A549 (cell line): ENCODE data around the gene PHPT1. TPM values are rescaled to one million over a fixed set of nuclear protein-coding genes. Genes with fewer than 3 reads are reported as not detected.

Experiments used
- ATAC-seq, 2 experiments: fragments of 200-7000 bp in 1 of 2; fragments of >200 bp in 1 of 2; cut with Nextera tagmentation in 1 of 2; cut with Tn5 transposase in 1 of 2; 3 replicates each; pipeline versions ENCODE4 v1.8.0 to v1.9.1; 2018 to 2020; ENCODE audit warnings: mild to moderate bottlenecking in 1 of 2, moderate library complexity in 1 of 2
- CTCF ChIA-PET: fragments of 300-600 bp; sonication (Branson Sonifier 250); formaldehyde crosslinking; extraction: SDS; loops from one replicate; lab custom pipeline; 2021; ENCODE audit warnings: antibody characterized with exemption, inconsistent platforms; lab: Yijun Ruan, JAX
- POLR2A ChIA-PET: fragments of 350-600 bp; formaldehyde crosslinking; extraction: SDS; loops from one replicate; lab custom pipeline; 2021; ENCODE audit warnings: antibody characterized with exemption, inconsistent platforms; lab: Yijun Ruan, JAX
- DNase-seq, 2 experiments: peaks; one replicate each; pipeline versions ENCODE4 v3.0.0 to v3.0.0-alpha.2; 2011 to 2016; ENCODE audit warnings: low read depth in 1 of 2, low spot score in 1 of 2
- FAIRE-seq: peaks from 2 replicates; lab custom pipeline; 2011; peaks lifted over from hg19 to GRCh38; lab: Jason Lieb, UNC
- H3K27ac ChIP-seq, 2 experiments: fragments of >200 bp; sonication (Bioruptor Twin); formaldehyde crosslinking; 3 replicates each; pipeline ENCODE4 v1.5.1; 2016 to 2017
- H3K4me1 ChIP-seq: fragments of >200 bp; sonication (Bioruptor Twin); formaldehyde crosslinking; 3 replicates; pipeline ENCODE4 v1.6.1; 2016
- H3K4me2 ChIP-seq: fragments of >200 bp; sonication (Bioruptor Twin); formaldehyde crosslinking; 3 replicates; pipeline ENCODE4 v1.6.1; 2016
- H3K4me3 ChIP-seq: fragments of >200 bp; sonication (Bioruptor Twin); formaldehyde crosslinking; 3 replicates; pipeline ENCODE4 v1.5.1; 2016
- H3K9me3 ChIP-seq: fragments of >200 bp; sonication (Bioruptor Twin); formaldehyde crosslinking; 3 replicates; pipeline ENCODE4 v1.6.1; 2016
- BHLHE40 ChIP-seq: IDR thresholded peaks from 2 replicates; pipeline ENCODE4 v1.6.1; 2012; ENCODE audit warnings: low read depth, low read length, inconsistent platforms
- ESRRA ChIP-seq: fragments of 150-350 bp; IDR thresholded peaks from 2 replicates; pipeline ENCODE4 v1.6.1; 2014; ENCODE audit warnings: mild to moderate bottlenecking, low read length, borderline replicate concordance
- FOXS1 ChIP-seq: fragments of 250-450 bp; sonication (Bioruptor Pico); IDR thresholded peaks from 2 replicates; pipeline ENCODE4 v1.5.0; 2020; ENCODE audit warnings: mild to moderate bottlenecking, moderate library complexity
- GATA3 ChIP-seq: IDR thresholded peaks from 2 replicates; pipeline ENCODE4 v1.6.1; 2012; ENCODE audit warnings: borderline replicate concordance
- HDAC2 ChIP-seq: fragments of 200-600 bp; sonication (generic); IDR thresholded peaks from 2 replicates; pipeline ENCODE4 v1.6.1; 2016
- HES2 ChIP-seq: fragments of >200 bp; sonication (Bioruptor Twin); formaldehyde crosslinking; IDR thresholded peaks from 2 replicates; pipeline ENCODE4 v1.6.1; 2016
- HOXB5 ChIP-seq: fragments of 250-450 bp; sonication (Bioruptor Pico); IDR thresholded peaks from 2 replicates; pipeline ENCODE4 v1.5.0; 2020; ENCODE audit warnings: mild to moderate bottlenecking, moderate library complexity
- JUN ChIP-seq, 2 experiments: fragments of >200 bp; sonication (Bioruptor Twin); formaldehyde crosslinking; IDR thresholded peaks; 2 replicates in 1 of 2; 3 replicates in 1 of 2; pipeline ENCODE4 v1.6.1; 2016 to 2017
- MAFK ChIP-seq: fragments of 450-650 bp; IDR thresholded peaks from 2 replicates; pipeline ENCODE4 v1.6.1; 2014; ENCODE audit not compliant: partially characterized antibody
- MAZ ChIP-seq: fragments of 150-350 bp; IDR thresholded peaks from 2 replicates; pipeline ENCODE4 v1.6.1; 2014; ENCODE audit warnings: antibody characterized with exemption, low read depth, low read length, borderline replicate concordance
- MYC ChIP-seq: IDR thresholded peaks from 2 replicates; pipeline ENCODE4 v1.6.1; 2012; ENCODE audit warnings: mild to moderate bottlenecking, inconsistent platforms, low read length, improper control_type of control experiment, borderline replicate concordance
- RAD21 ChIP-seq, 2 experiments: fragments of >200 bp in 1 of 2; sonication (Bioruptor Twin) in 1 of 2; formaldehyde crosslinking in 1 of 2; IDR thresholded peaks in 1 of 2; conservative IDR thresholded peaks in 1 of 2; 2 replicates in 1 of 2; 3 replicates in 1 of 2; pipeline ENCODE4 v1.6.1; 2012 to 2018; ENCODE audit warnings: inconsistent platforms in 1 of 2
- SMC3 ChIP-seq: fragments of >200 bp; sonication (Bioruptor Twin); formaldehyde crosslinking; IDR thresholded peaks from 3 replicates; pipeline ENCODE4 v1.6.1; 2018; ENCODE audit warnings: inconsistent platforms
- ZFP36 ChIP-seq: fragments of 450-650 bp; IDR thresholded peaks from 2 replicates; pipeline ENCODE4 v1.6.1; 2014; ENCODE audit warnings: borderline replicate concordance; ENCODE audit not compliant: partially characterized antibody
- ZNF302 ChIP-seq: fragments of 250-450 bp; sonication (Bioruptor Pico); IDR thresholded peaks from 2 replicates; pipeline ENCODE4 v1.9.0; 2021; ENCODE audit warnings: inconsistent platforms, mild to moderate bottlenecking, moderate library complexity
- WGBS: methylation state at CpG from one replicate; pipeline ENCODE4 v1.1.6; 2017; ENCODE audit errors: missing lambda C conversion rate; 5-methylcytosine and 5-hydroxymethylcytosine counted together
- polyA plus RNA-seq, 4 experiments: library from polyadenylated mRNA; depleted of rRNA in 3 of 4; stranded (reverse); fragments of >200 nt; fragmentation: RNase III in 1 of 4; extraction: RNeasy Plus Mini Kit Qiagen cat#74134 plus additional on column Dnase treatment in 1 of 4; gene quantifications; 2 replicates in 3 of 4; 3 replicates in 1 of 4; pipeline ENCODE4 v1.2.3, GENCODE V29; 2011 to 2017
- small RNA-seq, 6 experiments: library from RNA; depleted of rRNA; stranded (forward); fragments of <200 nt; gene quantifications; one replicate each; pipeline ENCODE3, GENCODE V24; 2012

The PHPT1 gene
- polyA plus RNA-seq, 2 of the 4 experiments (the other 2 are of a cell fraction) = 123 to 234 TPM

GRCh38 chr9:136896027-136896426 is 46.8 kb downstream of the PHPT1 start:
- 92% methylated on average over 11 of the region's 11 CpGs for WGBS
- no peak overlapping the region for H3K4me3 ChIP-seq
- POLR2A ChIA-PET = no interaction called here
- DNase-seq = no peak
- no peaks in the 10 kb centered on the region for H3K9me3 ChIP-seq
- FAIRE-seq = no peak
- H3K4me1 ChIP-seq = peaks cover 49% of the 10 kb centered on the region
- TF ChIP-seq HES2 = no peak
- TF ChIP-seq HDAC2 = no peak
- TF ChIP-seq ESRRA = no peak
- TF ChIP-seq ZNF302 (CRISPR knock-in tag) = no peak
- no peak for TF ChIP-seq GATA3
- TF ChIP-seq MYC = no peak
- no peak for TF ChIP-seq BHLHE40
- peak overlapping the region in 1 of 2 experiments; percentile 96; a peak in 3 of 6 replicates for H3K27ac ChIP-seq
- no peak for ATAC-seq
- CTCF ChIA-PET = interaction anchor here (1.0 to 10.7 kb wide), 8 partner anchors 9 to 139 kb away, joined by 3 to 139 read pairs (median 4); partner anchors contain the start of genes AJM1 and TRAF2
- no peak overlapping the region for H3K4me2 ChIP-seq

- FAIRE-seq = no peak
- Histone ChIP-seq H3K4me3 (no peak overlapping the region), H3K4me1 (peaks cover 74% of the 10 kb centered on the region), H3K9me3 (no peaks in the 10 kb centered on the region), H3K27ac (peak overlapping the region; percentile 96; a peak in 4 of 6 replicates), H3K4me2 (peak overlapping the region; percentile 10)
- 0 out of 5 replicates have a peak, but pooled peaks of 1 of the 2 experiments have one; percentile 0 for TF ChIP-seq JUN (IDR thresholded peaks at IDR 0.05)
- TF ChIP-seq ZFP36 = no peak
- WGBS = 85% methylated on average over 21 of the region's 21 CpGs
- ATAC-seq = no peak
- ChIA-PET POLR2A (interaction anchor here (0.8 to 2.7 kb wide), 6 partner anchors 12 to 171 kb away, joined by 3 to 21 read pairs (median 4); partner anchors contain the start of genes EDF1, PHPT1 and TRAF2), CTCF (interaction anchor here (0.6 to 10.7 kb wide), 22 partner anchors 9 to 137 kb away, joined by 3 to 139 read pairs (median 4); partner anchors contain the start of genes AJM1, C8G, FBXW5 and TRAF2)
- no peak for DNase-seq
Measured at GRCh38 chr9:136898483-136899100, 49.4 kb downstream of the PHPT1 start.

GRCh38 chr9:136899196-136899595 is 50.0 kb downstream of the PHPT1 start:
- CTCF ChIA-PET = interaction anchor here (1.2 to 10.7 kb wide), 16 partner anchors 8 to 136 kb away, joined by 3 to 139 read pairs (median 5); partner anchors contain the start of genes AJM1, C8G, FBXW5 and TRAF2
- DNase-seq (peak; percentile 43 to 74), FAIRE-seq (no peak), ATAC-seq (peak in 1 of 2 experiments; percentile 14; a peak in 2 of 6 replicates)
- POLR2A ChIA-PET = interaction anchor here (0.8 to 2.7 kb wide), 6 partner anchors 13 to 171 kb away, joined by 3 to 21 read pairs (median 4); partner anchors contain the start of genes EDF1, PHPT1 and TRAF2
- H3K4me1 ChIP-seq = peaks cover 80% of the 10 kb centered on the region
- H3K4me3 ChIP-seq = no peak overlapping the region
- H3K4me2 ChIP-seq = peak overlapping the region; percentile 10
- 36% methylated on average over 9 of the region's 9 CpGs for WGBS
- H3K27ac ChIP-seq = peak overlapping the region; percentile 96
- TF ChIP-seq MAFK (no peak), RAD21 (conservative IDR thresholded peaks at IDR 0.05 in 1 of 2, IDR thresholded peaks at IDR 0.05 in 1 of 2) (0 out of 5 replicates have a peak, but pooled peaks of 1 of the 2 experiments have one; percentile 21)
- TF ChIP-seq, all 56 proteins: peak for 1
- H3K9me3 ChIP-seq = no peaks in the 10 kb centered on the region

- POLR2A ChIA-PET = interaction anchor here (4.2 kb wide), 1 partner anchor 16 kb away, joined by 108 read pairs; the partner anchor contains the start of gene TRAF2
- TF ChIP-seq FOXS1 (CRISPR knock-in tag) (no peak), ZFP36 (peak; percentile 55), MAZ (no peak), SMC3 (no peak), HOXB5 (no peak)
- no peaks in the 10 kb centered on the region for H3K9me3 ChIP-seq
- CTCF ChIA-PET = interaction anchor here (0.9 to 10.7 kb wide), 6 partner anchors 14 to 129 kb away, joined by 4 to 139 read pairs (median 4); partner anchors contain the start of gene TRAF2
- 72% methylated on average over 10 of the region's 10 CpGs for WGBS
- FAIRE-seq = no peak
- no peak overlapping the region for H3K4me3 ChIP-seq
- no peak for DNase-seq
- H3K4me1 ChIP-seq = peaks cover 82% of the 10 kb centered on the region
- no peak for ATAC-seq
- peak overlapping the region; percentile 81 for H3K4me2 ChIP-seq
- H3K27ac ChIP-seq = peak overlapping the region; percentile 96
Measured at GRCh38 chr9:136900556-136900955, 51.3 kb downstream of the PHPT1 start.

Small RNA genes lying within 50 kb of the gene (small RNA-seq; reads per million reads assigned to genes)
- 0 reads per million in 6 experiments for gene AL355987.2
- gene MIR4292 = 0 reads per million in 6 experiments
- 0 to 5.8 (median 1.8) reads per million in 6 experiments for gene MIR4479

Other genes starting within 250 kb of the PHPT1 start
- 15.3 and 19.9 TPM in 2 replicates for gene EGFL7, start 186.5 kb upstream of the PHPT1 start, polyA plus RNA-seq (2011; rRNA removed)
- gene EGFL7, start 186.5 kb upstream of the PHPT1 start, polyA plus RNA-seq (2017; fragmentation: RNase III; extraction: RNeasy Plus Mini Kit Qiagen cat#74134 plus additional on column Dnase treatment) = 28.9 to 34.4 TPM (median 32.3 TPM) in 3 replicates
- gene AGPAT2, start 162.0 kb upstream of the PHPT1 start, polyA plus RNA-seq (2011; rRNA removed) = 32.3 and 38.6 TPM in 2 replicates
- gene AGPAT2, start 162.0 kb upstream of the PHPT1 start, polyA plus RNA-seq (2017; fragmentation: RNase III; extraction: RNeasy Plus Mini Kit Qiagen cat#74134 plus additional on column Dnase treatment) = 44.3 to 49.5 TPM (median 46.3 TPM) in 3 replicates
- gene DIPK1B, start 136.8 kb upstream of the PHPT1 start, polyA plus RNA-seq (2011; rRNA removed) = 6.7 and 8.8 TPM in 2 replicates
- gene DIPK1B, start 136.8 kb upstream of the PHPT1 start, polyA plus RNA-seq (2017; fragmentation: RNase III; extraction: RNeasy Plus Mini Kit Qiagen cat#74134 plus additional on column Dnase treatment) = 6.0 to 8.2 TPM (median 6.7 TPM) in 3 replicates
- not detected in 2 replicates for gene LCN10, start 106.5 kb upstream of the PHPT1 start, polyA plus RNA-seq (2011; rRNA removed)
- gene LCN10, start 106.5 kb upstream of the PHPT1 start, polyA plus RNA-seq (2017; fragmentation: RNase III; extraction: RNeasy Plus Mini Kit Qiagen cat#74134 plus additional on column Dnase treatment) = not detected in 3 replicates
- not detected in 2 replicates for gene LCN6, start 100.9 kb upstream of the PHPT1 start, polyA plus RNA-seq (2011; rRNA removed)
- not detected in 3 replicates for gene LCN6, start 100.9 kb upstream of the PHPT1 start, polyA plus RNA-seq (2017; fragmentation: RNase III; extraction: RNeasy Plus Mini Kit Qiagen cat#74134 plus additional on column Dnase treatment)
- gene LCN8, start 91.2 kb upstream of the PHPT1 start, polyA plus RNA-seq (2011; rRNA removed) = not detected in 2 replicates
- gene LCN8, start 91.2 kb upstream of the PHPT1 start, polyA plus RNA-seq (2017; fragmentation: RNase III; extraction: RNeasy Plus Mini Kit Qiagen cat#74134 plus additional on column Dnase treatment) = not detected in 3 replicates
- gene LCN15, start 84.9 kb upstream of the PHPT1 start, polyA plus RNA-seq (2011; rRNA removed) = 0.10 and 0.24 TPM in 2 replicates
- 0.07 to 0.09 TPM in 2 of 3 replicates, not detected in the other for gene LCN15, start 84.9 kb upstream of the PHPT1 start, polyA plus RNA-seq (2017; fragmentation: RNase III; extraction: RNeasy Plus Mini Kit Qiagen cat#74134 plus additional on column Dnase treatment)
- gene TMEM141, start 58.1 kb upstream of the PHPT1 start, polyA plus RNA-seq (2011; rRNA removed) = 64.5 and 78.0 TPM in 2 replicates
- gene TMEM141, start 58.1 kb upstream of the PHPT1 start, polyA plus RNA-seq (2017; fragmentation: RNase III; extraction: RNeasy Plus Mini Kit Qiagen cat#74134 plus additional on column Dnase treatment) = 69.9 to 71.0 TPM (median 70.7 TPM) in 3 replicates
- gene CCDC183, start 53.1 kb upstream of the PHPT1 start, polyA plus RNA-seq (2011; rRNA removed) = 1.4 and 1.6 TPM in 2 replicates
- gene CCDC183, start 53.1 kb upstream of the PHPT1 start, polyA plus RNA-seq (2017; fragmentation: RNase III; extraction: RNeasy Plus Mini Kit Qiagen cat#74134 plus additional on column Dnase treatment) = 0.58 to 1.1 TPM (median 0.90 TPM) in 3 replicates
- gene RABL6, start 41.5 kb upstream of the PHPT1 start, polyA plus RNA-seq (2011; rRNA removed) = 46.8 and 53.5 TPM in 2 replicates
- gene RABL6, start 41.5 kb upstream of the PHPT1 start, polyA plus RNA-seq (2017; fragmentation: RNase III; extraction: RNeasy Plus Mini Kit Qiagen cat#74134 plus additional on column Dnase treatment) = 70.3 to 72.2 TPM (median 71.4 TPM) in 3 replicates
- 0.75 and 0.76 TPM in 2 replicates for gene AJM1, start 6.9 kb upstream of the PHPT1 start, polyA plus RNA-seq (2011; rRNA removed)
- 3.0 to 3.6 TPM (median 3.2 TPM) in 3 replicates for gene AJM1, start 6.9 kb upstream of the PHPT1 start, polyA plus RNA-seq (2017; fragmentation: RNase III; extraction: RNeasy Plus Mini Kit Qiagen cat#74134 plus additional on column Dnase treatment)
- 1.3 and 1.5 TPM in 2 replicates for gene MAMDC4, start 2.9 kb downstream of the PHPT1 start, polyA plus RNA-seq (2011; rRNA removed)
- gene MAMDC4, start 2.9 kb downstream of the PHPT1 start, polyA plus RNA-seq (2017; fragmentation: RNase III; extraction: RNeasy Plus Mini Kit Qiagen cat#74134 plus additional on column Dnase treatment) = 7.3 to 9.1 TPM (median 7.6 TPM) in 3 replicates
- 284 and 464 TPM in 2 replicates for gene EDF1, start 16.9 kb downstream of the PHPT1 start, polyA plus RNA-seq (2011; rRNA removed)
- 472 to 560 TPM (median 477 TPM) in 3 replicates for gene EDF1, start 16.9 kb downstream of the PHPT1 start, polyA plus RNA-seq (2017; fragmentation: RNase III; extraction: RNeasy Plus Mini Kit Qiagen cat#74134 plus additional on column Dnase treatment)
- 23.8 and 24.5 TPM in 2 replicates for gene TRAF2, start 37.1 kb downstream of the PHPT1 start, polyA plus RNA-seq (2011; rRNA removed)
- gene TRAF2, start 37.1 kb downstream of the PHPT1 start, polyA plus RNA-seq (2017; fragmentation: RNase III; extraction: RNeasy Plus Mini Kit Qiagen cat#74134 plus additional on column Dnase treatment) = 36.4 to 49.4 TPM (median 39.5 TPM) in 3 replicates
- gene FBXW5, start 95.3 kb downstream of the PHPT1 start, polyA plus RNA-seq (2011; rRNA removed) = 37.3 and 37.5 TPM in 2 replicates
- gene FBXW5, start 95.3 kb downstream of the PHPT1 start, polyA plus RNA-seq (2017; fragmentation: RNase III; extraction: RNeasy Plus Mini Kit Qiagen cat#74134 plus additional on column Dnase treatment) = 59.3 to 61.4 TPM (median 59.5 TPM) in 3 replicates
- 0.41 and 0.45 TPM in 2 replicates for gene C8G, start 95.8 kb downstream of the PHPT1 start, polyA plus RNA-seq (2011; rRNA removed)
- 1.1 to 1.3 TPM (median 1.1 TPM) in 3 replicates for gene C8G, start 95.8 kb downstream of the PHPT1 start, polyA plus RNA-seq (2017; fragmentation: RNase III; extraction: RNeasy Plus Mini Kit Qiagen cat#74134 plus additional on column Dnase treatment)
- 0.74 and 1.8 TPM in 2 replicates for gene LCN12, start 102.9 kb downstream of the PHPT1 start, polyA plus RNA-seq (2011; rRNA removed)
- 2.8 to 3.6 TPM (median 3.0 TPM) in 3 replicates for gene LCN12, start 102.9 kb downstream of the PHPT1 start, polyA plus RNA-seq (2017; fragmentation: RNase III; extraction: RNeasy Plus Mini Kit Qiagen cat#74134 plus additional on column Dnase treatment)
- gene PTGDS, start 128.1 kb downstream of the PHPT1 start, polyA plus RNA-seq (2011; rRNA removed) = 0.31 and 0.33 TPM in 2 replicates
- gene PTGDS, start 128.1 kb downstream of the PHPT1 start, polyA plus RNA-seq (2017; fragmentation: RNase III; extraction: RNeasy Plus Mini Kit Qiagen cat#74134 plus additional on column Dnase treatment) = 0.18 to 0.34 TPM (median 0.26 TPM) in 3 replicates
- 0.04 and 0.19 TPM in 2 replicates for gene LCNL1, start 133.6 kb downstream of the PHPT1 start, polyA plus RNA-seq (2011; rRNA removed)
- 0.05 to 0.08 TPM (median 0.08 TPM) in 3 replicates for gene LCNL1, start 133.6 kb downstream of the PHPT1 start, polyA plus RNA-seq (2017; fragmentation: RNase III; extraction: RNeasy Plus Mini Kit Qiagen cat#74134 plus additional on column Dnase treatment)
- gene PAXX, start 143.0 kb downstream of the PHPT1 start, polyA plus RNA-seq (2011; rRNA removed) = 12.6 and 15.6 TPM in 2 replicates
- gene PAXX, start 143.0 kb downstream of the PHPT1 start, polyA plus RNA-seq (2017; fragmentation: RNase III; extraction: RNeasy Plus Mini Kit Qiagen cat#74134 plus additional on column Dnase treatment) = 50.7 to 57.0 TPM (median 53.2 TPM) in 3 replicates
- 0.33 and 0.61 TPM in 2 replicates for gene CLIC3, start 147.2 kb downstream of the PHPT1 start, polyA plus RNA-seq (2011; rRNA removed)
- 5.1 to 6.6 TPM (median 6.4 TPM) in 3 replicates for gene CLIC3, start 147.2 kb downstream of the PHPT1 start, polyA plus RNA-seq (2017; fragmentation: RNase III; extraction: RNeasy Plus Mini Kit Qiagen cat#74134 plus additional on column Dnase treatment)
- gene ABCA2, start 178.8 kb downstream of the PHPT1 start, polyA plus RNA-seq (2011; rRNA removed) = 8.3 and 10.1 TPM in 2 replicates
- 23.0 to 25.6 TPM (median 24.7 TPM) in 3 replicates for gene ABCA2, start 178.8 kb downstream of the PHPT1 start, polyA plus RNA-seq (2017; fragmentation: RNase III; extraction: RNeasy Plus Mini Kit Qiagen cat#74134 plus additional on column Dnase treatment)
- gene FUT7, start 182.7 kb downstream of the PHPT1 start, polyA plus RNA-seq (2011; rRNA removed) = not detected in 2 replicates
- gene FUT7, start 182.7 kb downstream of the PHPT1 start, polyA plus RNA-seq (2017; fragmentation: RNase III; extraction: RNeasy Plus Mini Kit Qiagen cat#74134 plus additional on column Dnase treatment) = 0.07 TPM in 1 of 3 replicates, not detected in the others
- 12.7 and 13.0 TPM in 2 replicates for gene NPDC1, start 196.8 kb downstream of the PHPT1 start, polyA plus RNA-seq (2011; rRNA removed)
- 33.2 to 40.6 TPM (median 40.2 TPM) in 3 replicates for gene NPDC1, start 196.8 kb downstream of the PHPT1 start, polyA plus RNA-seq (2017; fragmentation: RNase III; extraction: RNeasy Plus Mini Kit Qiagen cat#74134 plus additional on column Dnase treatment)
- gene ENTPD2, start 204.7 kb downstream of the PHPT1 start, polyA plus RNA-seq (2011; rRNA removed) = 0.75 and 2.3 TPM in 2 replicates
- gene ENTPD2, start 204.7 kb downstream of the PHPT1 start, polyA plus RNA-seq (2017; fragmentation: RNase III; extraction: RNeasy Plus Mini Kit Qiagen cat#74134 plus additional on column Dnase treatment) = 0.71 to 1.2 TPM (median 1.1 TPM) in 3 replicates
- 6.5 and 6.9 TPM in 2 replicates for gene SAPCD2, start 221.1 kb downstream of the PHPT1 start, polyA plus RNA-seq (2011; rRNA removed)
- gene SAPCD2, start 221.1 kb downstream of the PHPT1 start, polyA plus RNA-seq (2017; fragmentation: RNase III; extraction: RNeasy Plus Mini Kit Qiagen cat#74134 plus additional on column Dnase treatment) = 13.1 to 16.4 TPM (median 14.6 TPM) in 3 replicates
- 1.2 and 1.9 TPM in 2 replicates for gene UAP1L1, start 228.1 kb downstream of the PHPT1 start, polyA plus RNA-seq (2011; rRNA removed)
- 4.8 to 7.8 TPM (median 6.0 TPM) in 3 replicates for gene UAP1L1, start 228.1 kb downstream of the PHPT1 start, polyA plus RNA-seq (2017; fragmentation: RNase III; extraction: RNeasy Plus Mini Kit Qiagen cat#74134 plus additional on column Dnase treatment)
- gene MAN1B1, start 237.6 kb downstream of the PHPT1 start, polyA plus RNA-seq (2011; rRNA removed) = 31.7 and 47.8 TPM in 2 replicates
- 45.1 to 48.6 TPM (median 47.0 TPM) in 3 replicates for gene MAN1B1, start 237.6 kb downstream of the PHPT1 start, polyA plus RNA-seq (2017; fragmentation: RNase III; extraction: RNeasy Plus Mini Kit Qiagen cat#74134 plus additional on column Dnase treatment)